Measurements from ENCODE around the gene MLLT11.

MLLT11 gene

DNA sequence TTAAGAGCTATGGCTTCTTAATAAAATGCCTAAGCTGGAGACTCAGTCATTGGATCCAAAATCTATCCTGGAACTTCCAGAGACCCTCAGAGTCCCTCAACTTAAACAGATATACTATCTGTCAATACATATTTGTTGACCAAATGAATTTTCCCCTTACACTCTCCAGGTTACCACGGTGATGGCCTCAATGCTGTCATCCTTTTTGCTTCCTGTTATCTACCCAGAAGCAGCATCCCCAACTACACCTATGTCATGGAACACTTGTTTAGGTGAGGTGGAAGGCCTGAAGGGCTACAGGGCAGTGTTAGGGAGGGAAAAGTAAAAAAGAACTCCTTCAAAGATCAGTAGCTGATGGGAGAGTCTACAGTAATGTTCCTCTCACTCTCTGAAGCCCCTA lies 17.0 kb upstream of the MLLT11 start:
- no peak overlapping the region for H3K18ac ChIP-seq (ENCODE audit: low read length)
- no peaks in the 10 kb centered on the region for H3K79me1 ChIP-seq (ENCODE audit: low read length)
- H3K9ac ChIP-seq (ENCODE audit: low read length) = no peak overlapping the region
- H2BK5ac ChIP-seq (ENCODE audit: low read length) = no peak overlapping the region
- H3K4me3 ChIP-seq (ENCODE audit: low read length) = no peak overlapping the region
- H3K56ac ChIP-seq (ENCODE audit: low read length) = no peak overlapping the region
- no peak overlapping the region for H3K4ac ChIP-seq (ENCODE audit: low read depth, low read length)
- H4K5ac ChIP-seq (ENCODE audit: low read length) = no peak overlapping the region
- no peak overlapping the region for H4K8ac ChIP-seq (ENCODE audit: low read depth, low read length)
- no peaks in the 10 kb centered on the region for H3K27me3 ChIP-seq (ENCODE audit: insufficient read depth, low read length, poor library complexity)
- H2BK15ac ChIP-seq (replicated peaks; ENCODE audit: low read depth) = no peak overlapping the region
- H3K79me2 ChIP-seq (ENCODE audit: control insufficient read depth, insufficient read depth, low read length) = no peaks in the 10 kb centered on the region
- no peak overlapping the region for H2BK120ac ChIP-seq (ENCODE audit: low read depth, low read length)
- peaks cover 2% of the 10 kb centered on the region for H3K36me3 ChIP-seq (ENCODE audit: control insufficient read depth, insufficient read depth, low read length)
- H2AK5ac ChIP-seq (ENCODE audit: low read length) = no peak overlapping the region
- no CpG with 5 or more reads among the region's 1 CpG for whole genome bisulfite sequencing (ENCODE audit: extremely low coverage, insufficient coverage, low lambda C conversion rate)
- no peak for DNase-seq
- H3K23ac ChIP-seq (ENCODE audit: low read length) = no peak overlapping the region
- H3K4me1 ChIP-seq (ENCODE audit: control insufficient read depth, low read depth, low read length) = peaks cover 1% of the 10 kb centered on the region
- H3K27ac ChIP-seq (ENCODE audit: low read depth, low read length) = no peak overlapping the region
- H3K4me2 ChIP-seq (ENCODE audit: low read length) = no peak overlapping the region

DNA sequence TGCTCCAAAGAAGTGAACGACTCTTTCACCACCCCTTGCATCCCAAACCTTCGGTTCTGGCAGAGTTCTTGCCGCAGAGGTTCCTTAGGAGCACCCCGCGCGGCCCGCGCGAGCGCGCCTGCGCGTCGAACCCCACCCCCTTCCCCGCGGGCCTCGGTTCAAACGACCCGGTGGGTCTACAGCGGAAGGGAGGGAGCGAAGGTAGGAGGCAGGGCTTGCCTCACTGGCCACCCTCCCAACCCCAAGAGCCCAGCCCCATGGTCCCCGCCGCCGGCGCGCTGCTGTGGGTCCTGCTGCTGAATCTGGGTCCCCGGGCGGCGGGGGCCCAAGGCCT lies 12.6 kb upstream of the MLLT11 start, which contains the start of gene C1orf56:
TSS of gene C1orf56 (plus strand) at position 161 of the 334 bp plus-strand sequence. CDS start at position 258, 97 bp downstream.
- Histone ChIP-seq H3K79me2 (ENCODE audit: control insufficient read depth, insufficient read depth, low read length) (no peaks in the 10 kb centered on the region), H3K56ac (ENCODE audit: low read length) (peak within 1 kb of the TSS; percentile 87), H3K4me2 (ENCODE audit: low read length) (peak within 1 kb of the TSS; percentile 77), H3K79me1 (ENCODE audit: low read length) (no peaks in the 10 kb centered on the region), H3K4me3 (ENCODE audit: low read length) (peak within 1 kb of the TSS; percentile 63), H3K9ac (ENCODE audit: low read length) (peak within 1 kb of the TSS; percentile 86), H3K4ac (ENCODE audit: low read depth, low read length) (peak within 1 kb of the TSS; percentile 92), H3K27me3 (ENCODE audit: insufficient read depth, low read length, poor library complexity) (no peaks in the 10 kb centered on the region), H3K4me1 (ENCODE audit: control insufficient read depth, low read depth, low read length) (peaks cover 1% of the 10 kb centered on the region), H2BK15ac (replicated peaks; ENCODE audit: low read depth) (no peak within 1 kb of the TSS), H3K27ac (ENCODE audit: low read depth, low read length) (peak within 1 kb of the TSS; percentile 59), H3K36me3 (ENCODE audit: control insufficient read depth, insufficient read depth, low read length) (peaks cover 4% of the 10 kb centered on the region), H3K18ac (ENCODE audit: low read length) (peak within 1 kb of the TSS; percentile 92), H4K5ac (ENCODE audit: low read length) (no peak within 1 kb of the TSS), H2BK120ac (ENCODE audit: low read depth, low read length) (peak within 1 kb of the TSS; percentile 76), H2BK5ac (ENCODE audit: low read length) (peak within 1 kb of the TSS; percentile 13), H3K23ac (ENCODE audit: low read length) (peak within 1 kb of the TSS; percentile 32), H4K8ac (ENCODE audit: low read depth, low read length) (peak within 1 kb of the TSS; percentile 78), H2AK5ac (ENCODE audit: low read length) (no peak within 1 kb of the TSS)
- no CpG with 5 or more reads among the region's 29 CpGs for WGBS (ENCODE audit: extremely low coverage, insufficient coverage, low lambda C conversion rate)
- peak; percentile 82 for DNase-seq

DNA sequence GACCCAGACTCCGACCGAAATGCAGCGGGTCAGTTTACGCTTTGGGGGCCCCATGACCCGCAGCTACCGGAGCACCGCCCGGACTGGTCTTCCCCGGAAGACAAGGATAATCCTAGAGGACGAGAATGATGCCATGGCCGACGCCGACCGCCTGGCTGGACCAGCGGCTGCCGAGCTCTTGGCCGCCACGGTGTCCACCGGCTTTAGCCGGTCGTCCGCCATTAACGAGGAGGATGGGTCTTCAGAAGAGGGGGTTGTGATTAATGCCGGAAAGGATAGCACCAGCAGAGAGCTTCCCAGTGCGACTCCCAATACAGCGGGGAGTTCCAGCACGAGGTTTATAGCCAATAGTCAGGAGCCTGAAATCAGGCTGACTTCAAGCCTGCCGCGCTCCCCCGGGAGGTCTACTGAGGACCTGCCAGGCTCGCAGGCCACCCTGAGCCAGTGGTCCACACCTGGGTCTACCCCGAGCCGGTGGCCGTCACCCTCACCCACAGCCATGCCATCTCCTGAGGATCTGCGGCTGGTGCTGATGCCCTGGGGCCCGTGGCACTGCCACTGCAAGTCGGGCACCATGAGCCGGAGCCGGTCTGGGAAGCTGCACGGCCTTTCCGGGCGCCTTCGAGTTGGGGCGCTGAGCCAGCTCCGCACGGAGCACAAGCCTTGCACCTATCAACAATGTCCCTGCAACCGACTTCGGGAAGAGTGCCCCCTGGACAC lies 12.1 kb upstream of the MLLT11 start:
- H3K79me2 ChIP-seq (ENCODE audit: control insufficient read depth, insufficient read depth, low read length) = no peaks in the 10 kb centered on the region
- peaks cover 1% of the 10 kb centered on the region for H3K4me1 ChIP-seq (ENCODE audit: control insufficient read depth, low read depth, low read length)
- H3K36me3 ChIP-seq (ENCODE audit: control insufficient read depth, insufficient read depth, low read length) = peaks cover 9% of the 10 kb centered on the region
- WGBS (ENCODE audit: extremely low coverage, insufficient coverage, low lambda C conversion rate) = no CpG with 5 or more reads among the region's 48 CpGs
- no peak overlapping the region for H4K5ac ChIP-seq (ENCODE audit: low read length)
- H4K8ac ChIP-seq (ENCODE audit: low read depth, low read length) = peak overlapping the region; percentile 78
- peak; percentile 89 for DNase-seq
- H3K27me3 ChIP-seq (ENCODE audit: insufficient read depth, low read length, poor library complexity) = no peaks in the 10 kb centered on the region
- peak overlapping the region; percentile 77 for H3K4me2 ChIP-seq (ENCODE audit: low read length)
- H3K79me1 ChIP-seq (ENCODE audit: low read length) = no peaks in the 10 kb centered on the region
- peak overlapping the region; percentile 92 for H3K4ac ChIP-seq (ENCODE audit: low read depth, low read length)
- H3K4me3 ChIP-seq (ENCODE audit: low read length) = peak overlapping the region; percentile 63
- peak overlapping the region; percentile 76 for H2BK120ac ChIP-seq (ENCODE audit: low read depth, low read length)
- H3K9ac ChIP-seq (ENCODE audit: low read length) = peak overlapping the region; percentile 86
- peak overlapping the region; percentile 92 for H3K18ac ChIP-seq (ENCODE audit: low read length)
- no peak overlapping the region for H2AK5ac ChIP-seq (ENCODE audit: low read length)
- H3K27ac ChIP-seq (ENCODE audit: low read depth, low read length) = peak overlapping the region; percentile 59
- H3K23ac ChIP-seq (ENCODE audit: low read length) = peak overlapping the region; percentile 32
- peak overlapping the region; percentile 13 for H2BK5ac ChIP-seq (ENCODE audit: low read length)
- H3K56ac ChIP-seq (ENCODE audit: low read length) = peak overlapping the region; percentile 87
- H2BK15ac ChIP-seq (replicated peaks; ENCODE audit: low read depth) = no peak overlapping the region

DNA sequence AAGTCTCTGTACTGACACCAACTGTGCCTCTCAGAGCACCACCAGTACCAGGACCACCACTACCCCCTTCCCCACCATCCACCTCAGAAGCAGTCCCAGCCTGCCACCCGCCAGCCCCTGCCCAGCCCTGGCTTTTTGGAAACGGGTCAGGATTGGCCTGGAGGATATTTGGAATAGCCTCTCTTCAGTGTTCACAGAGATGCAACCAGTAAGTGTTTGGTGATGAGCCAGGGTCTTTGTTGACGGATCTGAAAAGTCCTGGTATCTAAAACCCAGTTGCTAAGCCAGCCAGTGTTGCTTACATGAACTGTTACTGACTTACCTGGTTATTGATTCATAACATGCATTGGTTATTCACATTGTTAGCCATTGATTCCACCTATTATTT lies 11.6 kb upstream of the MLLT11 start:
- no peaks in the 10 kb centered on the region for H3K79me1 ChIP-seq (ENCODE audit: low read length)
- no peaks in the 10 kb centered on the region for H3K79me2 ChIP-seq (ENCODE audit: control insufficient read depth, insufficient read depth, low read length)
- no peak overlapping the region for H3K18ac ChIP-seq (ENCODE audit: low read length)

DNA sequence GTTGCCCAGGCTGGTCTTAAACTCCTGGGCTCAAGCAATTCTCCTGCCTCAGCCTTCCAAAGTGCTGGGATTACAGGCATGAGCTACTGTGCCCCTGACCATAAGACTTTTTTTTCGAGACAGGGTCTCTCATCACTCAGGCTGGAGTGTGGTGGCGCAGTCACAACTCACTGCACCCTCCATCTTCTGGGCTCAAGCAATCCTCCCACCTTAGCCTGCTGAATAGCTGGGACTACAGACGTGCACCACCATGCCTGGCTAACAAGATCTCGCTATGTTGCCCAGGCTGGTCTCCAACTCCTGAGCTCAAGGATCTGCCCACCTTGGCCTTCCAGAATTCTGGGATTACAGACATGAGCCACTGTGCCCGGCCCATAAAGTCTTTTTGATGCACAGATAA lies 10.7 kb upstream of the MLLT11 start:
- Histone ChIP-seq H3K4ac (ENCODE audit: low read depth, low read length) (no peak overlapping the region), H2BK15ac (replicated peaks; ENCODE audit: low read depth) (no peak overlapping the region), H3K56ac (ENCODE audit: low read length) (no peak overlapping the region), H3K36me3 (ENCODE audit: control insufficient read depth, insufficient read depth, low read length) (peaks cover 12% of the 10 kb centered on the region), H3K4me1 (ENCODE audit: control insufficient read depth, low read depth, low read length) (peaks cover 1% of the 10 kb centered on the region), H3K4me3 (ENCODE audit: low read length) (no peak overlapping the region), H2BK120ac (ENCODE audit: low read depth, low read length) (no peak overlapping the region), H4K5ac (ENCODE audit: low read length) (no peak overlapping the region), H2AK5ac (ENCODE audit: low read length) (no peak overlapping the region), H3K18ac (ENCODE audit: low read length) (no peak overlapping the region), H3K27ac (ENCODE audit: low read depth, low read length) (no peak overlapping the region), H2BK5ac (ENCODE audit: low read length) (no peak overlapping the region), H3K4me2 (ENCODE audit: low read length) (no peak overlapping the region), H3K9ac (ENCODE audit: low read length) (no peak overlapping the region), H3K79me2 (ENCODE audit: control insufficient read depth, insufficient read depth, low read length) (no peaks in the 10 kb centered on the region), H3K79me1 (ENCODE audit: low read length) (peaks cover 2% of the 10 kb centered on the region), H3K27me3 (ENCODE audit: insufficient read depth, low read length, poor library complexity) (no peaks in the 10 kb centered on the region), H3K23ac (ENCODE audit: low read length) (no peak overlapping the region), H4K8ac (ENCODE audit: low read depth, low read length) (no peak overlapping the region)
- no CpG with 5 or more reads among the region's 5 CpGs for WGBS (ENCODE audit: extremely low coverage, insufficient coverage, low lambda C conversion rate)
- DNase-seq = no peak

More for the DNA sequence above, 11.6 kb upstream of the MLLT11 start:
- Histone ChIP-seq H2BK120ac (ENCODE audit: low read depth, low read length) (no peak overlapping the region), H3K9ac (ENCODE audit: low read length) (peak overlapping the region; percentile 86), H4K5ac (ENCODE audit: low read length) (no peak overlapping the region), H3K56ac (ENCODE audit: low read length) (peak overlapping the region; percentile 87), H3K4ac (ENCODE audit: low read depth, low read length) (no peak overlapping the region), H3K23ac (ENCODE audit: low read length) (no peak overlapping the region), H3K27me3 (ENCODE audit: insufficient read depth, low read length, poor library complexity) (no peaks in the 10 kb centered on the region), H3K4me1 (ENCODE audit: control insufficient read depth, low read depth, low read length) (peaks cover 1% of the 10 kb centered on the region), H3K27ac (ENCODE audit: low read depth, low read length) (no peak overlapping the region), H2BK5ac (ENCODE audit: low read length) (no peak overlapping the region), H4K8ac (ENCODE audit: low read depth, low read length) (no peak overlapping the region), H2AK5ac (ENCODE audit: low read length) (no peak overlapping the region), H2BK15ac (replicated peaks; ENCODE audit: low read depth) (no peak overlapping the region), H3K36me3 (ENCODE audit: control insufficient read depth, insufficient read depth, low read length) (peaks cover 9% of the 10 kb centered on the region), H3K4me3 (ENCODE audit: low read length) (no peak overlapping the region), H3K4me2 (ENCODE audit: low read length) (peak overlapping the region; percentile 77)
- no CpG with 5 or more reads among the region's 3 CpGs for WGBS (ENCODE audit: extremely low coverage, insufficient coverage, low lambda C conversion rate)
- DNase-seq = no peak
